ENCODE measurements around the gene NIPSNAP3A. TPM values are rescaled to one million over a fixed set of nuclear protein-coding genes. Genes with fewer than 3 reads are reported as not detected.

The NIPSNAP3A gene
- total RNA-seq, 6 donors from 2014 or later: 7.8 to 31.5 (median 25.5) TPM

GRCh38 chr9:104746798-104747197, 685 bp upstream of the NIPSNAP3A start:
- DNase-seq (no peak), ATAC-seq (ENCODE audit: low FRiP score in 2 of 2) (no peak)
- Histone ChIP-seq H3K4me3 (peak overlapping the region in 3 of 4 donors; percentile 63 to 84 (median 75)), H3K9me3 (no peaks in the 10 kb centered on the region), H3K36me3 (peaks cover 0 to 7% (median 4%) of the 10 kb centered on the region in 4 donors), H3K4me1 (peaks cover 9 to 23% (median 18%) of the 10 kb centered on the region in 4 donors), H3K27ac (peak overlapping the region; percentile 94 to 97 (median 96)), H3K27me3 (no peaks in the 10 kb centered on the region)
- 4 to 14% methylated on average over 1 of the region's 1 CpG for WGBS, 2 donors
- TF ChIP-seq CTCF (IDR thresholded peaks at IDR 0.05) (no peak), POLR2AphosphoS5 (IDR thresholded peaks at IDR 0.05) (no peak), POLR2A (IDR thresholded peaks at IDR 0.05) (no peak), EP300 (IDR thresholded peaks at IDR 0.05) (no peak)

GRCh38 chr9:104747245-104747564, 278 bp upstream of the NIPSNAP3A start:
- Histone ChIP-seq H3K9me3 (no peaks in the 10 kb centered on the region), H3K4me1 (peaks cover 9 to 23% (median 18%) of the 10 kb centered on the region in 4 donors), H3K4me3 (peak overlapping the region in 3 of 4 donors; percentile 63 to 84 (median 75)), H3K36me3 (peaks cover 0 to 11% (median 4%) of the 10 kb centered on the region in 4 donors), H3K27me3 (no peaks in the 10 kb centered on the region), H3K27ac (peak overlapping the region; percentile 94 to 97 (median 96))
- DNase-seq: no peak
- no peak for TF ChIP-seq CTCF (IDR thresholded peaks at IDR 0.05)
- WGBS, 2 donors: 1 to 2% methylated on average over 9 of the region's 9 CpGs
- ATAC-seq (ENCODE audit: low FRiP score in 2 of 2): peak; percentile 23 to 45

- Histone ChIP-seq H3K4me3 (peak overlapping the region; percentile 63 to 96 (median 80)), H3K36me3 (peaks cover 0 to 22% (median 9%) of the 10 kb centered on the region in 4 donors), H3K9me3 (no peaks in the 10 kb centered on the region), H3K27ac (peak overlapping the region; percentile 94 to 97 (median 96)), H3K27me3 (no peaks in the 10 kb centered on the region), H3K4me1 (peaks cover 9 to 23% (median 18%) of the 10 kb centered on the region in 4 donors)
- ATAC-seq (ENCODE audit: low FRiP score in 2 of 2): peak in 1 of 2 donors; percentile 38
- TF ChIP-seq POLR2A (IDR thresholded peaks at IDR 0.05) (no peak), CTCF (IDR thresholded peaks at IDR 0.05) (no peak), EP300 (IDR thresholded peaks at IDR 0.05) (no peak), POLR2AphosphoS5 (IDR thresholded peaks at IDR 0.05) (no peak)
- DNase-seq: no peak
- WGBS, 2 donors: 8 to 9% methylated on average over 17 to 19 of the region's 19 CpGs
These were observed 1.0 kb downstream of the NIPSNAP3A start for GRCh38 chr9:104748359-104749031.

GRCh38 chr9:104750185-104750767, 2.8 kb downstream of the NIPSNAP3A start:
- H3K9me3 ChIP-seq: no peaks in the 10 kb centered on the region
- no peak overlapping the region for H3K27ac ChIP-seq
- no peak for ATAC-seq (ENCODE audit: low FRiP score in 2 of 2)
- no peak for DNase-seq
- peaks cover 9 to 23% (median 18%) of the 10 kb centered on the region in 4 donors for H3K4me1 ChIP-seq
- H3K36me3 ChIP-seq: peaks cover 3 to 38% (median 11%) of the 10 kb centered on the region in 4 donors
- no peaks in the 10 kb centered on the region for H3K27me3 ChIP-seq
- TF ChIP-seq CTCF (IDR thresholded peaks at IDR 0.05) (no peak), POLR2A (IDR thresholded peaks at IDR 0.05) (no peak), EP300 (IDR thresholded peaks at IDR 0.05) (no peak), POLR2AphosphoS5 (IDR thresholded peaks at IDR 0.05) (no peak)
- H3K4me3 ChIP-seq: no peak overlapping the region
- WGBS, 2 donors: 75 to 82% methylated on average over 3 of the region's 3 CpGs
